Measurements from ENCODE around the gene DLD. TPM values are rescaled to one million over a fixed set of nuclear protein-coding genes. Genes with fewer than 3 reads are reported as not detected.

Gene DLD
- 10 to 100 TPM; 66.9 to 93.5 TPM for total RNA-seq
- 100 to 1,000 TPM in 1 of 2 donors, 10 to 100 TPM in 1; 19.3 to 101 TPM for polyA plus RNA-seq
- long read RNA-seq, donor 1, transcript DLD-201 (14 exons, 3,755 nt) = major isoform, 17 of 780 reads
- long read RNA-seq, donor 1, partial matches to known transcripts = 742 of 780 reads
- long read RNA-seq, donor 1, other reads (novel, unspliced or antisense) = 19 of 780 reads
- long read RNA-seq, donor 2, partial matches to known transcripts = 0 of 8 reads
- long read RNA-seq, donor 2, other reads (novel, unspliced or antisense) = 0 of 8 reads
- long read RNA-seq, donor 3, transcript DLD-201 (14 exons, 3,755 nt) = major isoform, 7 of 558 reads
- long read RNA-seq, donor 3, partial matches to known transcripts = 525 of 558 reads
- long read RNA-seq, donor 3, other reads (novel, unspliced or antisense) = 25 of 558 reads
- long read RNA-seq, donor 4, partial matches to known transcripts = 5 of 9 reads
- long read RNA-seq, donor 4, other reads (novel, unspliced or antisense) = 0 of 9 reads
- long read RNA-seq, donor 5, transcript DLD-201 (14 exons, 3,755 nt) = major isoform, 19 of 138 reads
- long read RNA-seq, donor 5, partial matches to known transcripts = 109 of 138 reads
- long read RNA-seq, donor 5, other reads (novel, unspliced or antisense) = 6 of 138 reads

- no peaks in the 10 kb centered on the region for H3K9me3 ChIP-seq (ENCODE audit: control insufficient read depth in 4 of 4, insufficient read depth in 3 of 4, low read length in 3 of 4)
- peaks cover 0 to 22% (median 16%) of the 10 kb centered on the region in 5 donors for H3K4me1 ChIP-seq (ENCODE audit: control insufficient read depth in 5 of 5, insufficient read depth in 5 of 5, low read length in 5 of 5)
- TF ChIP-seq CTCF (IDR thresholded peaks at IDR 0.05; ENCODE audit: control extremely low read depth, extremely low read depth) = no peak
- H3K27me3 ChIP-seq (ENCODE audit: control insufficient read depth in 3 of 3, insufficient read depth in 3 of 3, low read length in 2 of 3) = no peaks in the 10 kb centered on the region
- DNase-seq = peak; percentile 95 to 96 (median 96)
- peak within 1 kb of the TSS; percentile 90 to 98 for H3K9ac ChIP-seq (ENCODE audit: insufficient read depth in 1 of 2, low read length in 2 of 2)
- WGBS, 2 donors = 0% methylated on average over 54 to 55 of the region's 55 CpGs
- peak; percentile 100 for ATAC-seq (ENCODE audit: insufficient read depth, low FRiP score)
- H3K4me3 ChIP-seq = peak within 1 kb of the TSS; percentile 76
- H3K27ac ChIP-seq (ENCODE audit: low read depth in 1 of 2, low read length in 1 of 2) = peak within 1 kb of the TSS; percentile 93 to 97
- peaks cover 2 to 14% (median 9%) of the 10 kb centered on the region in 4 donors for H3K36me3 ChIP-seq (ENCODE audit: control insufficient read depth in 4 of 4, insufficient read depth in 4 of 4, low read length in 4 of 4)
These were observed at the start of gene DLD for GRCh38 chr7:107890962-107891635. Gene DLD (plus strand): TSS chr7:107891183. CDS start chr7:107891251, 68 bp downstream.

GRCh38 chr7:107842213-107842612, 48.8 kb upstream of the DLD start:
- H3K4me1 ChIP-seq (ENCODE audit: control insufficient read depth in 5 of 5, insufficient read depth in 5 of 5, low read length in 5 of 5) = no peaks in the 10 kb centered on the region
- H3K27ac ChIP-seq (ENCODE audit: low read depth in 1 of 2, low read length in 1 of 2) = no peak overlapping the region
- H3K9me3 ChIP-seq (ENCODE audit: control insufficient read depth in 4 of 4, insufficient read depth in 3 of 4, low read length in 3 of 4) = no peaks in the 10 kb centered on the region
- 98 to 99% methylated on average over 3 of the region's 3 CpGs for WGBS, 2 donors
- H3K27me3 ChIP-seq (ENCODE audit: control insufficient read depth in 3 of 3, insufficient read depth in 3 of 3, low read length in 2 of 3) = no peaks in the 10 kb centered on the region
- no peak for ATAC-seq (ENCODE audit: insufficient read depth, low FRiP score)
- no peak overlapping the region for H3K9ac ChIP-seq (ENCODE audit: insufficient read depth in 1 of 2, low read length in 2 of 2)
- no peak for DNase-seq
- TF ChIP-seq CTCF (IDR thresholded peaks at IDR 0.05; ENCODE audit: control extremely low read depth, extremely low read depth) = no peak
- H3K4me3 ChIP-seq = no peak overlapping the region
- no peaks in the 10 kb centered on the region for H3K36me3 ChIP-seq (ENCODE audit: control insufficient read depth in 4 of 4, insufficient read depth in 4 of 4, low read length in 4 of 4)

- no peak overlapping the region for H3K4me3 ChIP-seq
- H3K4me1 ChIP-seq (ENCODE audit: control insufficient read depth in 5 of 5, insufficient read depth in 5 of 5, low read length in 5 of 5) = no peaks in the 10 kb centered on the region
- no peaks in the 10 kb centered on the region for H3K27me3 ChIP-seq (ENCODE audit: control insufficient read depth in 3 of 3, insufficient read depth in 3 of 3, low read length in 2 of 3)
- no peaks in the 10 kb centered on the region for H3K9me3 ChIP-seq (ENCODE audit: control insufficient read depth in 4 of 4, insufficient read depth in 3 of 4, low read length in 3 of 4)
- ATAC-seq (ENCODE audit: insufficient read depth, low FRiP score) (no peak), DNase-seq (no peak)
- no peak overlapping the region for H3K9ac ChIP-seq (ENCODE audit: insufficient read depth in 1 of 2, low read length in 2 of 2)
- WGBS, 2 donors = 93 to 96% methylated on average over 16 of the region's 16 CpGs
- no peak overlapping the region for H3K27ac ChIP-seq (ENCODE audit: low read depth in 1 of 2, low read length in 1 of 2)
- no peak for TF ChIP-seq CTCF (IDR thresholded peaks at IDR 0.05; ENCODE audit: control extremely low read depth, extremely low read depth)
- H3K36me3 ChIP-seq (ENCODE audit: control insufficient read depth in 4 of 4, insufficient read depth in 4 of 4, low read length in 4 of 4) = no peaks in the 10 kb centered on the region
These were observed 47.8 kb upstream of the DLD start for GRCh38 chr7:107843184-107843583.

Data from lung (tissue), 16 donors.